SH-SY5Y (cell line): ENCODE results near the gene FAM98C.

ENCODE experiments used
- GATA2 ChIP-seq: IDR thresholded peaks from 2 replicates; pipeline ENCODE4 v1.6.1; 2011; ENCODE audit warnings: mild to moderate bottlenecking, low read depth, low read length
- GATA3 ChIP-seq: IDR thresholded peaks from 2 replicates; pipeline ENCODE4 v1.6.1; 2011; ENCODE audit warnings: low read depth, mild to moderate bottlenecking, low read length, moderate library complexity

- no peak for TF ChIP-seq GATA2
- no peak for TF ChIP-seq GATA3
Observed at GRCh38 chr19:38381138-38381537, 21.8 kb upstream of the FAM98C start.
